Measurements from ENCODE around the gene KCTD4.

KCTD4 gene

GRCh38 chr13:45242524-45242923 lies 41.7 kb upstream of the KCTD4 start:
- TF ChIP-seq CTCF (IDR thresholded peaks at IDR 0.05; ENCODE audit: low read length) (no peak), EZH2phosphoT487 (IDR thresholded peaks at IDR 0.05; ENCODE audit: low read length) (no peak), EZH2 (optimal IDR thresholded peaks at IDR 0.05; ENCODE audit: low read depth, low read length) (no peak)
- H3K79me2 ChIP-seq (ENCODE audit: low read length), result no peaks in the 10 kb centered on the region
- no peaks in the 10 kb centered on the region for H3K9me3 ChIP-seq (replicated peaks; ENCODE audit: insufficient read depth, low read length)
- no peak overlapping the region for H3K9ac ChIP-seq (ENCODE audit: low read length)
- no peaks in the 10 kb centered on the region for H3K4me1 ChIP-seq (ENCODE audit: low read length)
- H3F3A ChIP-seq (ENCODE audit: insufficient read depth, low read length), result no peaks in the 10 kb centered on the region
- H3K27me3 ChIP-seq (replicated peaks; ENCODE audit: insufficient read depth, low read length), result no peaks in the 10 kb centered on the region
- H3K4me2 ChIP-seq (ENCODE audit: low read depth, low read length), result no peak overlapping the region
- no peak overlapping the region for H2AFZ ChIP-seq (ENCODE audit: low read length)
- H3K36me3 ChIP-seq (replicated peaks; ENCODE audit: insufficient read depth, low read length), result no peaks in the 10 kb centered on the region
- H3K4me3 ChIP-seq (ENCODE audit: low read length), result no peak overlapping the region
- H3K9me2 ChIP-seq (replicated peaks; ENCODE audit: insufficient read depth, low read length), result no peaks in the 10 kb centered on the region
- no peak for DNase-seq
- H4K20me1 ChIP-seq (ENCODE audit: insufficient read depth, low read length), result no peaks in the 10 kb centered on the region
- H3K27ac ChIP-seq (ENCODE audit: low read length), result no peak overlapping the region

- Histone ChIP-seq H3K9ac (ENCODE audit: low read length) (no peak overlapping the region), H3K27me3 (replicated peaks; ENCODE audit: insufficient read depth, low read length) (no peaks in the 10 kb centered on the region), H3K9me2 (replicated peaks; ENCODE audit: insufficient read depth, low read length) (no peaks in the 10 kb centered on the region), H3K79me2 (ENCODE audit: low read length) (no peaks in the 10 kb centered on the region), H3K4me3 (ENCODE audit: low read length) (no peak overlapping the region), H2AFZ (ENCODE audit: low read length) (no peak overlapping the region), H3K9me3 (replicated peaks; ENCODE audit: insufficient read depth, low read length) (no peaks in the 10 kb centered on the region), H3F3A (ENCODE audit: insufficient read depth, low read length) (no peaks in the 10 kb centered on the region), H3K4me1 (ENCODE audit: low read length) (no peaks in the 10 kb centered on the region), H3K4me2 (ENCODE audit: low read depth, low read length) (no peak overlapping the region), H3K27ac (ENCODE audit: low read length) (no peak overlapping the region), H3K36me3 (replicated peaks; ENCODE audit: insufficient read depth, low read length) (no peaks in the 10 kb centered on the region), H4K20me1 (ENCODE audit: insufficient read depth, low read length) (no peaks in the 10 kb centered on the region)
- no peak for TF ChIP-seq EZH2 (optimal IDR thresholded peaks at IDR 0.05; ENCODE audit: low read depth, low read length)
- no peak for TF ChIP-seq EZH2phosphoT487 (IDR thresholded peaks at IDR 0.05; ENCODE audit: low read length)
- no peak for DNase-seq
Observed at GRCh38 chr13:45242070-45242469, 41.2 kb upstream of the KCTD4 start.

GRCh38 chr13:45240143-45240542 lies 39.3 kb upstream of the KCTD4 start:
- H3K4me1 ChIP-seq (ENCODE audit: low read length), result no peaks in the 10 kb centered on the region
- no peak overlapping the region for H2AFZ ChIP-seq (ENCODE audit: low read length)
- no peaks in the 10 kb centered on the region for H3F3A ChIP-seq (ENCODE audit: insufficient read depth, low read length)
- H3K27me3 ChIP-seq (replicated peaks; ENCODE audit: insufficient read depth, low read length), result no peaks in the 10 kb centered on the region
- no peaks in the 10 kb centered on the region for H3K9me2 ChIP-seq (replicated peaks; ENCODE audit: insufficient read depth, low read length)
- no peak for TF ChIP-seq CTCF (IDR thresholded peaks at IDR 0.05; ENCODE audit: low read length)
- no peak for TF ChIP-seq EZH2phosphoT487 (IDR thresholded peaks at IDR 0.05; ENCODE audit: low read length)
- no peak for TF ChIP-seq EZH2 (optimal IDR thresholded peaks at IDR 0.05; ENCODE audit: low read depth, low read length)
- no peak for DNase-seq
- no peak overlapping the region for H3K4me3 ChIP-seq (ENCODE audit: low read length)
- H3K27ac ChIP-seq (ENCODE audit: low read length), result no peak overlapping the region
- no peaks in the 10 kb centered on the region for H3K79me2 ChIP-seq (ENCODE audit: low read length)
- no peak overlapping the region for H3K9ac ChIP-seq (ENCODE audit: low read length)
- no peak overlapping the region for H3K4me2 ChIP-seq (ENCODE audit: low read depth, low read length)
- no peaks in the 10 kb centered on the region for H3K9me3 ChIP-seq (replicated peaks; ENCODE audit: insufficient read depth, low read length)
- H4K20me1 ChIP-seq (ENCODE audit: insufficient read depth, low read length), result no peaks in the 10 kb centered on the region
- H3K36me3 ChIP-seq (replicated peaks; ENCODE audit: insufficient read depth, low read length), result no peaks in the 10 kb centered on the region

- no peak overlapping the region for H2AFZ ChIP-seq (ENCODE audit: low read length)
- TF ChIP-seq EZH2 (optimal IDR thresholded peaks at IDR 0.05; ENCODE audit: low read depth, low read length) (no peak), EZH2phosphoT487 (IDR thresholded peaks at IDR 0.05; ENCODE audit: low read length) (no peak), CTCF (IDR thresholded peaks at IDR 0.05; ENCODE audit: low read length) (no peak)
- no peak overlapping the region for H3K27ac ChIP-seq (ENCODE audit: low read length)
- no peaks in the 10 kb centered on the region for H3F3A ChIP-seq (ENCODE audit: insufficient read depth, low read length)
- no peaks in the 10 kb centered on the region for H3K36me3 ChIP-seq (replicated peaks; ENCODE audit: insufficient read depth, low read length)
- no peaks in the 10 kb centered on the region for H3K9me2 ChIP-seq (replicated peaks; ENCODE audit: insufficient read depth, low read length)
- no peak overlapping the region for H3K9ac ChIP-seq (ENCODE audit: low read length)
- no peak overlapping the region for H3K4me3 ChIP-seq (ENCODE audit: low read length)
- H3K9me3 ChIP-seq (replicated peaks; ENCODE audit: insufficient read depth, low read length), result no peaks in the 10 kb centered on the region
- H3K27me3 ChIP-seq (replicated peaks; ENCODE audit: insufficient read depth, low read length), result no peaks in the 10 kb centered on the region
- DNase-seq, result no peak
- no peaks in the 10 kb centered on the region for H3K79me2 ChIP-seq (ENCODE audit: low read length)
- no peaks in the 10 kb centered on the region for H4K20me1 ChIP-seq (ENCODE audit: insufficient read depth, low read length)
- H3K4me2 ChIP-seq (ENCODE audit: low read depth, low read length), result no peak overlapping the region
- H3K4me1 ChIP-seq (ENCODE audit: low read length), result no peaks in the 10 kb centered on the region
Observed at GRCh38 chr13:45238945-45239795, 38.3 kb upstream of the KCTD4 start.

Measured in MM.1S (cell line).